SJCRH30 (cell line): ENCODE data around the gene PCNA. TPM values are rescaled to one million over a fixed set of nuclear protein-coding genes. Genes with fewer than 3 reads are reported as not detected.
"Not testable (repeated sequence)": the region's sequence is repeated elsewhere in the genome, so short reads cannot be mapped to it uniquely, and the experiment has no call there.

ENCODE experiments used
- DNase-seq, 2 experiments: peaks; one replicate each; pipeline ENCODE4 v3.0.0-alpha.2; 2015 to 2020
- H3K27ac ChIP-seq: fragments of 250-450 bp; sonication (Bioruptor Pico); 2 replicates; pipeline ENCODE4 v1.5.1; 2020; ENCODE audit warnings: mild to moderate bottlenecking, moderate library complexity
- H3K27me3 ChIP-seq: fragments of 250-450 bp; sonication (Bioruptor Pico); 2 replicates; pipeline ENCODE4 v1.5.1; 2020; ENCODE audit warnings: mild to moderate bottlenecking, moderate library complexity
- H3K36me3 ChIP-seq: fragments of 250-450 bp; sonication (Bioruptor Pico); 2 replicates; pipeline ENCODE4 v1.5.1; 2020; ENCODE audit warnings: mild to moderate bottlenecking, moderate library complexity
- H3K4me1 ChIP-seq: fragments of 250-450 bp; sonication (Bioruptor Pico); 2 replicates; pipeline ENCODE4 v1.5.1; 2020; ENCODE audit warnings: mild to moderate bottlenecking, moderate library complexity
- H3K4me3 ChIP-seq: fragments of 250-450 bp; sonication (Bioruptor Pico); 2 replicates; pipeline ENCODE4 v1.5.1; 2020; ENCODE audit warnings: mild to moderate bottlenecking, moderate library complexity
- H3K9me3 ChIP-seq: fragments of 250-450 bp; sonication (Bioruptor Pico); replicated peaks from 2 replicates; pipeline ENCODE4 v1.5.1; 2020; ENCODE audit warnings: mild to moderate bottlenecking, moderate library complexity
- total RNA-seq: library from RNA; depleted of rRNA; stranded (reverse); fragments of >200 nt; shearing (Covaris generic); gene quantifications from 2 replicates; pipeline ENCODE4 v1.2.3, GENCODE V29; 2014

The PCNA gene
- total RNA-seq, 1 experiment from 2014 or later, result 450 TPM

DNA sequence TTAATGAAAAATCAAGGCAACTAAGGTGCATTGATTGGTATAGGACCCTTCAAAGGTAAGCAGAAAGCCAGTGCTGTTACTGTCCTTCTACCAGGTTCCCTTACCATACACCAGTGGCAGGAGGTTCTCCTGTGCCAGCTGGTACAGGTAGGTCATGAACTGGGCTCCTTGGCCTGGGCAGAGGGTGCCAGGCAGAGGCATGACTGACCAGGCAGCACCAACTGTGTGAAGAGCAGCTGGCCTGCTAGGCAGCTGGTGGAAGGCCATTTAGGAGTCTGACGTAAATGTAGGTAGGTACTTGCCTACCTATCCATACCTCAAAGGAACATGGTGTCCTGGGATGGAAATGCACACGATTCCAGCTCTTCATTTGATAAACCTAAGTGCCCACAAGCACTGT is 23.3 kb downstream of the PCNA start:
- Histone ChIP-seq H3K27me3 (no peaks in the 10 kb centered on the region), H3K4me1 (no peaks in the 10 kb centered on the region), H3K27ac (no peak overlapping the region), H3K4me3 (no peak overlapping the region), H3K36me3 (peaks cover 34% of the 10 kb centered on the region), H3K9me3 (no peaks in the 10 kb centered on the region)
- DNase-seq, result no peak

DNA sequence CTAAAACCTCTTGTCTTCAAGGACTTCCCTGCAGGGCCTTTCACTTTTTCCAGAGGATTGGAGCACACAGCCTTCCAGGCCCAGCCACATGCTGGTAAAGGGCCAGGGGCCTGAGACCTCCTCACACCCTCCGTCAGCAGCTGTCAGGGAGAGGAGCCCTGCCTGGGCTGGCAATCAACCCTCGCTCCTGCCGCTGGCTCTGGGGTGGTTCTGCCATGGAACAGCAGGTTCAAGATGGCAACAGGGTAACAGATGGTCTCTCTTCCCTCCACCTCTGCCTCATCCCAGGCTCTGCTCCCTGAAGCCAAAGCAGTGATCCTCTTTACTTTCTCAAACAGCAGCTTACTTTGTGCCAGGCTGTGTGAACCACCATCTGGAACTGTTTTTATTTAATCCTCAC is 23.8 kb downstream of the PCNA start:
- H3K4me1 ChIP-seq, result no peaks in the 10 kb centered on the region
- DNase-seq, result no peak
- peaks cover 32% of the 10 kb centered on the region for H3K36me3 ChIP-seq
- H3K9me3 ChIP-seq, result no peaks in the 10 kb centered on the region
- H3K4me3 ChIP-seq, result no peak overlapping the region
- H3K27ac ChIP-seq, result no peak overlapping the region
- H3K27me3 ChIP-seq, result no peaks in the 10 kb centered on the region

DNA sequence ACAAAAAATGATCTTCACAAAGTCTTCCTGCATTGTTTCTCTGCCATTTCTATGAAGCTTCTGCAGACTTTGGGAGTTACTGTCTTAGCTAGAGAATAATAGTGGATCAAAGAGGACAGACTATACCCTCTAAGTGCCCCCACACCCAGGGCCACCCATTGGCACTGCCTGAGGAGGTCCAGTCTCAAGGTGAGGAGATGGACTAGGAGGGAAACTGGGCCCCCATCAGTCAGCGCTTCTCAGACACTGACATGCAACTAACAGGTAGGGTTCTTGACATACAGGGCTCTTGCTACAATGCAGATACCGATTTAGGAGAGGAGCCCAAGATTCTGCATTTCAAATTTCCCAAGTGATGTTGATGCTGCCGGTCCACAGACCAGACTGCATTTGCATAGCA is 24.3 kb downstream of the PCNA start:
- no peak overlapping the region for H3K27ac ChIP-seq
- H3K4me1 ChIP-seq, result no peaks in the 10 kb centered on the region
- H3K4me3 ChIP-seq, result no peak overlapping the region
- no peaks in the 10 kb centered on the region for H3K9me3 ChIP-seq
- no peak for DNase-seq
- no peaks in the 10 kb centered on the region for H3K27me3 ChIP-seq
- peaks cover 27% of the 10 kb centered on the region for H3K36me3 ChIP-seq

DNA sequence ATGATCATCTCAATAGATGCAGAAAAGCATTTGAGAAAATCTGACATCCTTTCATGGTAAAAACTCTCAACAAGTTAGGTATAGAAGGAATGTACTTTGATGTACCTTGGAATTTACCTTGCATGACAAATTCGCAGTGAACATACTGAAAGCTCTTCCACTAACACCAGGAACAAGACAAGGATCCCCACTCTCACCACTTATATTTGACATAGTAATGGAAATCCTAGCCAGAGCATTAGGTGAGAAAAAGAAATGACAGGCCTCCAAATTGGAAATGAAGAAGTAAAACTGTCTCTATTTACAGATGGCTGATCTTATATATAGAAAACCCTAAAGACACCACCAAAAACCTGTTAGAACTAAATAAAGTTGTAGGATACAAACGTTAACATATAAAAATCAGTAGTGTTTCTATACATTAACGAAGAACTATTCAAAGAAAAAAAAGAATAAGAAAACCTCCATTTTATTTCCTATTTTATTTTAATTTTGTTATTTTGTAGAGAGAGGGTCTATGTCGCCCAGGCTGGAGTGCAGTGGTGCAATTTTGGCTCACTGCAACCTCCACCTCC is 26.9 kb downstream of the PCNA start:
- DNase-seq, result no peak
- Histone ChIP-seq H3K4me1 (no peaks in the 10 kb centered on the region), H3K27ac (no peak overlapping the region), H3K27me3 (no peaks in the 10 kb centered on the region), H3K36me3 (peaks cover 4% of the 10 kb centered on the region; the same call in 1 of the 2 replicates), H3K9me3 (no peaks in the 10 kb centered on the region), H3K4me3 (no peak overlapping the region)

DNA sequence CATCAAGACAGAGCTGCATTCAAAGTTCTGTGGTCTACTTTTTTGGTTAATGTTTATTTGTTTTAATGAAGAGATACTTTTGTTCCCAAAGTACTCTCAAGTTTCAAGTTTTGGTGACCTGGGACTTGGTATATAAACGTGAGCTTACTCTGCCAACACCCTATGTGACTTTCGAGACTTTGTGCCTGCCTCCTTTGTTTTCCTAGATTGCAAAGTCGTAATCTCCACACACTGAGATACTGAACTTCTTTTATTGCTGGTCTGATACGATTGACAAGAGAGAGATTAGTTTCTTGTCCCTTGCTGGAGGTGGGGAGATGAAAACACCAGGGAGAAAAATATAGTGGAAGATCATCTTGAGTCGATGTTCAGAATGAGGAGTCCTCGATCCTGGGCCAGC is 27.9 kb downstream of the PCNA start:
- Histone ChIP-seq H3K9me3 (no peaks in the 10 kb centered on the region), H3K27me3 (no peaks in the 10 kb centered on the region), H3K4me1 (no peaks in the 10 kb centered on the region), H3K4me3 (no peak overlapping the region), H3K27ac (no peak overlapping the region), H3K36me3 (peaks cover 4% of the 10 kb centered on the region; the same call in 1 of the 2 replicates)
- no peak for DNase-seq

DNA sequence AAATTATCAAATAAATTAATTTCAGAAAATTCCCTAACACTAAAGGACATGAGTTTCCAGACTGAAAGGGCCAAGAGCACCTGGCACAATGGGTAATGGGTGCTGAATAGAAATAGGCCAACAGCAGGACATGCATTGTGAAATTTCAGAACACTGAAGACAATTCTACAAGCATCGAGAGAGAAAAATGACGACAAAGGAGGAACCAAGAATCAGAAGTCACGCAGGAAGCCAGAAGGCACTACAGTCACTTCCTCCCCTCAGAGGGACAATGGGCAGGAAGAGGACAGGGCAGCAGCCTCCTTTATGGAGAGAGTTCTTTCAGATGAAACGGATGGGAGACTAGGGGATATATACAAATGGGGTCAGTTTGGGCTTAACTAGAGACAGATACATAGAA is 29.6 kb downstream of the PCNA start:
- H3K4me3 ChIP-seq, result no peak overlapping the region
- no peaks in the 10 kb centered on the region; the same call in 1 of the 2 replicates for H3K36me3 ChIP-seq
- H3K9me3 ChIP-seq, result no peaks in the 10 kb centered on the region
- H3K4me1 ChIP-seq, result no peaks in the 10 kb centered on the region
- H3K27me3 ChIP-seq, result no peaks in the 10 kb centered on the region
- H3K27ac ChIP-seq, result no peak overlapping the region
- no peak for DNase-seq

DNA sequence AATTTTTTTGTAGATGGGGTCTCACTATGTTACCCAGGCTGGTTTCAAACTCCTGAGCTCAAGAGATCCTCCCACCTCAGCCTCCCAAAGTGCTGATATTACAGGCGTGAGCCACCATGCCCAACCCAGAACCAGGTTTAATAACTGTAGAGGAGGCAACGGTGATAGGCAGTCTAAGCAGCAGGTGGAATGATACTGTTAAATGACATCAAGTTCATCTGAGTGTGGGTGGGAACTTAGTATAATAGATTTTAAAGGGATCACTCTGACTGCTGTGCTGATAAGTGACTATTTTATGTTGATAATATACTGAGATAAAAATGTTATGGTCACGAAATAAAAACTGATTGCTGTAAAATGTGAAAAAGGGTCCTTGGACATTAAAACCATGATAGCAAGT is 31.1 kb downstream of the PCNA start:
- H3K27ac ChIP-seq, result no peak overlapping the region
- H3K9me3 ChIP-seq, result no peaks in the 10 kb centered on the region
- H3K36me3 ChIP-seq, result no peaks in the 10 kb centered on the region; the same call in 1 of the 2 replicates
- H3K4me1 ChIP-seq, result no peaks in the 10 kb centered on the region
- H3K4me3 ChIP-seq, result no peak overlapping the region
- no peaks in the 10 kb centered on the region for H3K27me3 ChIP-seq
- DNase-seq, result no peak

DNA sequence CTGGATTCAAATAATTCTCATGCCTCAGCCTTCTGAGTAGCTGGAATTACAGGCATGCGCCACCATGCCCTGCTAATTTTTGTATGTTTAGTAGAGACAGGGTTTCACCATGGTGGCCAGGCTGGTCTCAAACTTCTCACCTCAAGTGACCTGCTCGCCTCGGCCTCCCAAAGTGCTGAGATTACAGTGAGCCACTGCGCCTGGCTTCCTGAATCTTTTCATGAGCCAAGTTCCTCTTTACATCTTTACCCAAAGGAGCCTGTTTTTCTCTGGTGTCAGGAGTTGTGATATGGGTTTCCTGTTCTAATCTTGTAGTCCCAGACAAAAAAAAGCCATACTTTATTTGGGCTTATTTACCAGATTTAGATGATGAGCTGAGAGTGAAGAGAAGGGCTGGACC is 34.4 kb downstream of the PCNA start:
- no peaks in the 10 kb centered on the region for H3K36me3 ChIP-seq

DNA sequence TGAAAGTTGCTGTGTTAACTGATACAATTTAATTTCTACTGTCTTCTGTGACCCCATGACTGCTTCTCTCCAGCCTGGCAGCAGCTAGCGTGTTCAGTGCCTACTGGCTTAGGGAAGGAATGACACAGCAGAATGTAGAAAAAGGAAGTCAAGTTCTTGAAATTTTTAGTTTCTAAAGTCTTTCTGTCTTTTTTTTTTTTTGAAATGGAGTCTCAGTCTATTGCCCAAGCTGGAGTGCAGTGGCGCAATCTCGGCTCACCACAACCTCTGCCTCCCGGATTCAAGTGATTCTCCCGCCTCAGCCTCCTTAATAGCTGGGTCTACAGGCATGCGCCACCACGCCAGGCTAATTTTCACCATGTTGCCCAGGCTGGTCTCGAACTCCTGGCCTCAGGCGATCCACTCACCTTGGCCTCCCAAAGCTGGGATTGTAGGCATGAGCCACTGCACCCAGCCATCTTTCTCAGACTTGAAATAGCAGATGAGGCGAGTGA is 39.3 kb downstream of the PCNA start:
- no peak for DNase-seq
- H3K36me3 ChIP-seq, result no peaks in the 10 kb centered on the region
- no peaks in the 10 kb centered on the region for H3K27me3 ChIP-seq
- no peak overlapping the region for H3K27ac ChIP-seq
- H3K4me1 ChIP-seq, result no peaks in the 10 kb centered on the region
- no peaks in the 10 kb centered on the region for H3K9me3 ChIP-seq
- H3K4me3 ChIP-seq, result no peak overlapping the region

More for the DNA sequence above, 34.4 kb downstream of the PCNA start:
- no peak overlapping the region for H3K4me3 ChIP-seq
- H3K27me3 ChIP-seq, result no peaks in the 10 kb centered on the region
- DNase-seq, result no peak
- H3K9me3 ChIP-seq, result no peaks in the 10 kb centered on the region
- H3K4me1 ChIP-seq, result no peaks in the 10 kb centered on the region
- no peak overlapping the region for H3K27ac ChIP-seq

DNA sequence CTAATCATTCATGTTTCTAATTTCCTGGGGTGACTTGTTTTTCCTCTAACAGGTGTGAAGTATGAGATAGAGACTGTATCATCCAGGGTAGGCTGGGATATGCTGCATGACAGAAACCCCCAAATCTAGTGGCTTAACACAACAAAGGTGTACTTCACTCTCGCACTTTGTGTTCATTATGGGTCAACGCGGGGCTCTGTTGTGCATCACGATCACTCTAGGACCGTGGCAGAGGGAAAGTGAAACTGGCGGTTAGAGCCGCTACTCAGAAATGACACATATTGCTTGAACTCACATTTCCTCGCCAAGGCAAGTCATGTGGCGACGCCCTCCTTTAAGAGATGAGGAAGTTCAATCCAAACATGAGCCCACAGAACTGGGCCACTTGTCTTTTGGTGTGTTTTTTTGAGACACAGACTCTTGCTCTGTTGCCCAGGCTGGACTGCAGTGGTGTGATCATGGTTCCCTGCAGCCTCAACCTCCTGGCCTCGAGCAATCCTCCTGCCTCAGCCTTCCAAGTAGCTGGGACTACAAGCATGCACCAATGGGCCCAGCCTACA is 41.3 kb downstream of the PCNA start:
- H3K4me1 ChIP-seq, result no peaks in the 10 kb centered on the region
- H3K27me3 ChIP-seq, result no peaks in the 10 kb centered on the region
- H3K9me3 ChIP-seq, result no peaks in the 10 kb centered on the region
- H3K27ac ChIP-seq, result no peak overlapping the region
- no peaks in the 10 kb centered on the region for H3K36me3 ChIP-seq
- no peak for DNase-seq
- H3K4me3 ChIP-seq, result no peak overlapping the region

DNA sequence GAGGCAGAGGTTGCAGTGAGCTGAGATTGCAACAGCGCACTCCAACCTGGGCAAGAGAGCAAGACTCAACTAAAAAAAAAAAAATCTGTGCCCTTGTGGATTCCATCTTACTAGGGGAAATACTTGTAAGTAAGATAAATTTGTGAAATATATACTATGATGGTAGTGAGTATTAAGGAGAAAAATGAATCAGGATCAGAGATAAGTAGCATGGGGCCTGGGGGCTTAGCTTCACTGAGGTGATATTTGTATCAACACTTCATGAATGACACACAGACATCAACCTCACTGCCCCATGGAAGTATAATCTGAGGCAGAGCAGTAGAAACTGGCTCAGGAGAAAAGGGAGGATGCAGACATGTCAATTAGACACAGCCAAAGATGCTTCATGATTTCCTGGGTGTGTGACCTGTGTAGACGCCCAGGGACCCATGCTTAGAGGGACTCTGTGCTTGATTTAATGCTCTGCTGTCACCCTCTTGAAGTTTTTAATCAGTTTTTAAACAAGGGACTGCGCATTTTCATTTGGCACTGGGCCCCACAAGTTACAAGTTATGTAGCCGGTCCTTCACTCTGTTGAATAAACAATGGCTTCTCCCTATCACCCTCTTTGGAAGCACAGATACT is 41.9 kb downstream of the PCNA start:
- H3K36me3 ChIP-seq, result no peaks in the 10 kb centered on the region
- no peak overlapping the region for H3K4me3 ChIP-seq
- H3K27me3 ChIP-seq, result no peaks in the 10 kb centered on the region
- H3K4me1 ChIP-seq, result no peaks in the 10 kb centered on the region
- DNase-seq, result no peak
- no peak overlapping the region for H3K27ac ChIP-seq
- no peaks in the 10 kb centered on the region for H3K9me3 ChIP-seq

DNA sequence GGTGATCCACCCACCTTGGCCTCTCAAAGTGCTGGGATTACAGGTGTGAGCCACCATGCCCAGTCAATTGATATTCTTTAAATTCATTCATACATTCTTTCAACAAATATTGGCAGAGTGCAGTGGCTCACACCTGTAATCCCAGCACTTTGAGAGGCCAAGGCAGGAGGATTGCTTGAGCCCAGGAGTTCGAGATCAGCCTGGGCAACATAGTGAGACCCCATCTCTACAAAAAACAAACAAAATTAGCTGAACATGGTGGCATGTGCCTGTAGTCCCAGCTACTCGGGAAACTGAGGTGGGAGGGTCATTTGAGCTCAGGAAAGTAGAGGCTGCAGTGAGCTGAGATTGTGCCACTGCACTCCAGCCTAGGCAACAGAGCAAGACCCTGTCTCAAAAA is 42.8 kb downstream of the PCNA start:
- not testable (repeated sequence) for H3K27me3 ChIP-seq, H3K27ac ChIP-seq, DNase-seq, H3K4me1 ChIP-seq, H3K36me3 ChIP-seq, H3K9me3 ChIP-seq, H3K4me3 ChIP-seq

DNA sequence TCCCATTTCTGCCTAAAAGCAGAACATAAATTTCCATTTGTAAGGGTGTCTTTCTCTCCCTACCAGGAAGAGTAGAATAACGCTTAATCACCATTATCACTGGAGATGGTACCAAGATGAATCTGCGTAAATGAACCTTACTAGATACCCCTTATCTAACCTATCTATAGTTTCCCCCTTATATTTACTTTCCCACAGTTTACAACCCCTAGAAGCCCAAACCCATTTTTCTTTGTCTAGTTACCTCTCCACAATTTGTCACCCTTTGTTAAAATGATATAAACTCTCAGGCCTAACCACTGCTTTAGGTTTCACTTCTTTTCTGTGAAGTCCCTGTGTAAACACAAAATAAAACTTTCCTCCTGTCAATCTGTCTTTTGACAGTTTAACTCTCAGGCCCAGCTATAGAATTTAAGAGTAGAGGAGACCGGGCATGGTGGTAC is 45.5 kb downstream of the PCNA start:
- no peak overlapping the region for H3K4me3 ChIP-seq

DNA sequence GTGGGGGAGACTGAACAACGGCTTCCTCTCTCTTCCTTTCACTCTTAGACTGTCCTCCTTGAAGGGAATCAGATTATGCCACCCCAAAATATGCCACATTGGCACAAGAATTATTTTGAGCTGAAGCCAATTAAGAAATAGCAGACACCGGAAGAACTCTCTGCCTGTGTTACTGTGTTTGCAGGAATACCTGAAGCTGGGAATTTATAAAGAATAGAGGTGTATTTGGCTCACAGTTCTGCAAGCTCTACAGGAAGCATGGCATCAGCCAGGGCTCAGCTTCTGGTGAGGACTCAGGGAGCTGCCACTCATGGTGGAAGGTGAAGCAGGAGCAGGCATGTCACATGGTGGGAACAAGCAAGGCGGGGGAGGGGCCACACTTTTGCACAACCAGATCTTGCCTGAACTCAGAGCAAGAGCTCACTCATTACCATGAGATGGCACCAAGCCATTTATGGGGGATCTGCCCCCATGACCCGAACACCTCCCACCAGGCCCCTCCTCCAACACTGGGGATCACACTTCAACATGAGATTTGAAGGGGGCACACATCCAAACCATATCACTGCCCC is 46.0 kb downstream of the PCNA start:
- DNase-seq, result no peak
- Histone ChIP-seq H3K27ac (no peak overlapping the region), H3K4me1 (no peaks in the 10 kb centered on the region), H3K27me3 (no peaks in the 10 kb centered on the region), H3K4me3 (no peak overlapping the region), H3K9me3 (no peaks in the 10 kb centered on the region), H3K36me3 (no peaks in the 10 kb centered on the region)

More for the DNA sequence above, 45.5 kb downstream of the PCNA start:
- H3K4me1 ChIP-seq, result no peaks in the 10 kb centered on the region
- no peak for DNase-seq
- no peaks in the 10 kb centered on the region for H3K36me3 ChIP-seq
- no peak overlapping the region for H3K27ac ChIP-seq
- H3K9me3 ChIP-seq, result no peaks in the 10 kb centered on the region
- no peaks in the 10 kb centered on the region for H3K27me3 ChIP-seq
